PC-3 (cell line): ENCODE data around the gene TMEM161A. TPM values are rescaled to one million over a fixed set of nuclear protein-coding genes. Genes with fewer than 3 reads are reported as not detected.
"Not testable (repeated sequence)": the region's sequence is repeated elsewhere in the genome, so short reads cannot be mapped to it uniquely, and the experiment has no call there.

Source experiments
- ATAC-seq: fragments of 200-7000 bp; cut with Tn5 transposase; 2 replicates; pipeline ENCODE4 v1.9.1; 2020; ENCODE audit warnings: mild to moderate bottlenecking, moderate library complexity
- BruUV-seq: library from RNA; stranded (reverse); fragments of 400-500 nt; replicated peaks from 2 replicates; lab custom pipeline; 2021; lab: Mats Ljungman, UMichigan
- CTCF ChIA-PET: fragments of 300-600 bp; sonication (Branson Sonifier 250); formaldehyde crosslinking; loops from one replicate; lab custom pipeline; 2022; ENCODE audit warnings: antibody characterized with exemption; lab: Charles Lee
- POLR2A ChIA-PET: fragments of 300-600 bp; sonication (Branson Sonifier 250); formaldehyde crosslinking; loops from one replicate; lab custom pipeline; 2022; ENCODE audit warnings: antibody characterized with exemption; ENCODE audit not compliant: unreplicated experiment; lab: Charles Lee
- DNase-seq: peaks from one replicate; pipeline ENCODE4 v3.0.0-alpha.2; 2015
- H2AFZ ChIP-seq: fragments of 300-600 bp; sonication (generic); 2 replicates; pipeline ENCODE4 v1.6.0; 2016; ENCODE audit warnings: antibody characterized with exemption, low read length
- H3F3A ChIP-seq: fragments of 300-600 bp; sonication (generic); one replicate; pipeline ENCODE4 v1.6.0; 2017; ENCODE audit warnings: antibody characterized with exemption, low read length, control low read depth, mild to moderate bottlenecking; ENCODE audit not compliant: unreplicated experiment
- H3K27ac ChIP-seq: fragments of 300-600 bp; sonication (generic); 2 replicates; pipeline ENCODE4 v1.5.1; 2016; ENCODE audit warnings: mild to moderate bottlenecking, low read length
- H3K27me3 ChIP-seq: fragments of 300-600 bp; sonication (generic); 2 replicates; pipeline ENCODE4 v1.6.1; 2016; ENCODE audit warnings: low read length, mixed read lengths
- H3K36me3 ChIP-seq: fragments of 300-600 bp; sonication (generic); 2 replicates; pipeline ENCODE4 v1.6.1; 2016; ENCODE audit warnings: low read depth, mixed run types, low read length, mixed read lengths
- H3K4me1 ChIP-seq: fragments of 300-600 bp; sonication (generic); 2 replicates; pipeline ENCODE4 v1.5.1; 2016; ENCODE audit warnings: low read length; ENCODE audit not compliant: insufficient read depth
- H3K4me2 ChIP-seq: fragments of 300-600 bp; sonication (generic); 2 replicates; pipeline ENCODE4 v1.6.0; 2016; ENCODE audit warnings: low read length
- H3K4me3 ChIP-seq: fragments of 300-600 bp; sonication (generic); 2 replicates; pipeline ENCODE4 v1.5.1; 2016; ENCODE audit warnings: mild to moderate bottlenecking, low read length, mixed read lengths
- H3K79me2 ChIP-seq: fragments of 300-600 bp; sonication (generic); 2 replicates; pipeline ENCODE4 v1.6.1; 2017; ENCODE audit warnings: low read length, mixed read lengths
- H3K9ac ChIP-seq: fragments of 300-600 bp; sonication (generic); 2 replicates; pipeline ENCODE4 v1.6.0; 2016; ENCODE audit warnings: mild to moderate bottlenecking, low read length
- H3K9me2 ChIP-seq: fragments of 300-600 bp; sonication (generic); replicated peaks from 2 replicates; pipeline ENCODE4 v1.6.1; 2016; ENCODE audit warnings: mixed run types, low read length, mixed read lengths
- H3K9me3 ChIP-seq: fragments of 300-600 bp; sonication (generic); 2 replicates; pipeline ENCODE4 v1.6.1; 2016; ENCODE audit warnings: low read length, mixed read lengths
- H4K20me1 ChIP-seq: fragments of 300-600 bp; sonication (generic); 2 replicates; pipeline ENCODE4 v1.6.1; 2016; ENCODE audit warnings: low read length, mixed read lengths
- EZH2 ChIP-seq: fragments of 300-600 bp; sonication (generic); IDR thresholded peaks from one replicate; pipeline ENCODE4 v1.6.1; 2017; ENCODE audit warnings: antibody characterized with exemption, mild to moderate bottlenecking, low read length; ENCODE audit not compliant: unreplicated experiment
- EZH2phosphoT487 ChIP-seq: fragments of 300-600 bp; sonication (generic); IDR thresholded peaks from 2 replicates; pipeline ENCODE4 v1.6.1; 2018; ENCODE audit warnings: mild to moderate bottlenecking, antibody characterized with exemption, low read length, borderline replicate concordance
- intact Hi-C: fragments of 100-400 bp; cut with micrococcal nuclease; formaldehyde crosslinking; loops from 2 replicates; pipeline ENCODE4 v1.9.0; 2023
- total RNA-seq: library from RNA; depleted of rRNA; stranded (reverse); fragments of >200 nt; gene quantifications from 2 replicates; pipeline ENCODE4 v1.2.3, GENCODE V29; 2014
- TF ChIP-seq, protein P1 (sequence below): fragments of 300-600 bp; sonication (generic); conservative IDR thresholded peaks from 2 replicates; pipeline ENCODE4 v1.5.1; 2017; ENCODE audit warnings: antibody characterized with exemption, low read depth, mild to moderate bottlenecking, low read length

Gene TMEM161A
- total RNA-seq, 1 experiment from 2014 or later, result 49.9 TPM

DNA sequence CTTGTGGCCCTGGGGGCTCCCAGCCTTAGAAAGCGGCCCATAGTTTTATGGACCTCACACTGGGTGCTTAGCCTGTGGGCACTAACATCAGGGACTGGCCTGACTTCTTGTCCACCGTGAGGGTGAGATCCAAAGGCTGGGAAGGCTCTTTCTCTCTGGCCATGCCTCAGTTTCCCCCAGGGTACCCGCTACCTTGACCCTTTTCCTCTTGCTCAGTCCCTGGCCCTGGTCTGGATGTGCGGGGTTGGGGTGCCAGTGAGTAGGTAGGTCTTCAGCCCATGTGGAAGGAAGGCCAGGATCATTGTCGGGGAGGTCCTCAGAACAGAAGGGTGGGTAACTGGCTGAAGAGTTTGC lies 1.6 kb upstream of the TMEM161A start:
- Histone ChIP-seq H3K9me2 (no peaks in the 10 kb centered on the region), H3K79me2 (peaks cover 13% of the 10 kb centered on the region), H2AFZ (no peak overlapping the region), H3K4me3 (no peak overlapping the region), H3K36me3 (no peaks in the 10 kb centered on the region), H4K20me1 (no peaks in the 10 kb centered on the region), H3K27me3 (no peaks in the 10 kb centered on the region), H3K9ac (no peak overlapping the region), H3K27ac (no peak overlapping the region), H3K9me3 (no peaks in the 10 kb centered on the region), H3K4me1 (peaks cover 11% of the 10 kb centered on the region; the same call in 1 of the 2 replicates), H3K4me2 (no peak overlapping the region), H3F3A (no peaks in the 10 kb centered on the region)
- intact Hi-C loops, result loop anchor here (2.0 kb wide), 1 partner anchor 85 kb away; no protein-coding TSS in a partner anchor
- ChIA-PET CTCF (no interaction called here), POLR2A (no interaction called here)
- TF ChIP-seq, protein P1, sequence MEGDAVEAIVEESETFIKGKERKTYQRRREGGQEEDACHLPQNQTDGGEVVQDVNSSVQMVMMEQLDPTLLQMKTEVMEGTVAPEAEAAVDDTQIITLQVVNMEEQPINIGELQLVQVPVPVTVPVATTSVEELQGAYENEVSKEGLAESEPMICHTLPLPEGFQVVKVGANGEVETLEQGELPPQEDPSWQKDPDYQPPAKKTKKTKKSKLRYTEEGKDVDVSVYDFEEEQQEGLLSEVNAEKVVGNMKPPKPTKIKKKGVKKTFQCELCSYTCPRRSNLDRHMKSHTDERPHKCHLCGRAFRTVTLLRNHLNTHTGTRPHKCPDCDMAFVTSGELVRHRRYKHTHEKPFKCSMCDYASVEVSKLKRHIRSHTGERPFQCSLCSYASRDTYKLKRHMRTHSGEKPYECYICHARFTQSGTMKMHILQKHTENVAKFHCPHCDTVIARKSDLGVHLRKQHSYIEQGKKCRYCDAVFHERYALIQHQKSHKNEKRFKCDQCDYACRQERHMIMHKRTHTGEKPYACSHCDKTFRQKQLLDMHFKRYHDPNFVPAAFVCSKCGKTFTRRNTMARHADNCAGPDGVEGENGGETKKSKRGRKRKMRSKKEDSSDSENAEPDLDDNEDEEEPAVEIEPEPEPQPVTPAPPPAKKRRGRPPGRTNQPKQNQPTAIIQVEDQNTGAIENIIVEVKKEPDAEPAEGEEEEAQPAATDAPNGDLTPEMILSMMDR, result no peak; the same call in 1 of the 2 replicates
- TF ChIP-seq EZH2 (no peak), EZH2phosphoT487 (no peak)
- DNase-seq (no peak), ATAC-seq (no peak)
- BruUV-seq, result no TSS peak

DNA sequence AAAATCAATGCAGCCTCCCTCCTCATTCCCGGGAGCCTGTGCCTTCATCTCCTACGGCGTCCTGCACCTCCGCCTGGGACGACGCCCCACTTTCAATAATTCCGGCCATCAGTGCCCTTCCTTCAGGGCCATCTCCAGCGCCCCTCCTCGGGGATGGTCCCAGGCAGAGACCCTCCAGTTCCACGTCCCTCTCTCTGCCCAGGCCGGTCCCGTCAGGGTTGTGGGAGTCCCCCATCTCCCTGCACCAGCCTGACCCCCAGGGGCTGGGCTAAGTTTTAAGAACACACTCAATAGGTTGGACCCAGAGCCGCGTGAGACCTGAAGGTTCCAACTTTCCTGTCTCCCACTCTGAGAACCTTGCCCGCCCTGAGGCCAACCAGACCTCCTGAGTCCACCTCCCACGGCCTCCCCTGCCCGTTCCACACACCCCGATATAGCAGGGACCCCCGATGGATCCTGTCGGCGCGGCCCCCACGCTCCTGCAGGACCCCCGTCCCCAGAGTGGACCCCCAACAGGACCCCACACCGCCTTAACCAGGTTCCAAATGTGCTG lies 646 bp downstream of the TMEM161A start:
- TF ChIP-seq, protein P1, result no peak
- TF ChIP-seq EZH2phosphoT487 (no peak), EZH2 (no peak)
- H3K9me2 ChIP-seq, result no peaks in the 10 kb centered on the region
- no peaks in the 10 kb centered on the region for H3K27me3 ChIP-seq
- peak overlapping the region; percentile 89 for H3K9ac ChIP-seq
- peaks cover 7% of the 10 kb centered on the region for H3K36me3 ChIP-seq
- no peaks in the 10 kb centered on the region for H4K20me1 ChIP-seq
- peak overlapping the region; percentile 95 for H2AFZ ChIP-seq
- peaks cover 11% of the 10 kb centered on the region; the same call in 1 of the 2 replicates for H3K4me1 ChIP-seq
- H3K9me3 ChIP-seq, result no peaks in the 10 kb centered on the region
- H3K79me2 ChIP-seq, result peaks cover 13% of the 10 kb centered on the region
- TSS peak; percentile 43 for BruUV-seq
- DNase-seq, result no peak
- no peaks in the 10 kb centered on the region for H3F3A ChIP-seq
- peak; percentile 27; the same call in 1 of the 2 replicates for ATAC-seq
- H3K4me3 ChIP-seq, result peak overlapping the region; percentile 85
- POLR2A ChIA-PET, result no interaction called here
- CTCF ChIA-PET, result no interaction called here
- intact Hi-C loops, result loop anchor here (2.0 kb wide), 1 partner anchor 83 kb away; no protein-coding TSS in a partner anchor
- no peak overlapping the region for H3K27ac ChIP-seq
- H3K4me2 ChIP-seq, result peak overlapping the region; percentile 100

DNA sequence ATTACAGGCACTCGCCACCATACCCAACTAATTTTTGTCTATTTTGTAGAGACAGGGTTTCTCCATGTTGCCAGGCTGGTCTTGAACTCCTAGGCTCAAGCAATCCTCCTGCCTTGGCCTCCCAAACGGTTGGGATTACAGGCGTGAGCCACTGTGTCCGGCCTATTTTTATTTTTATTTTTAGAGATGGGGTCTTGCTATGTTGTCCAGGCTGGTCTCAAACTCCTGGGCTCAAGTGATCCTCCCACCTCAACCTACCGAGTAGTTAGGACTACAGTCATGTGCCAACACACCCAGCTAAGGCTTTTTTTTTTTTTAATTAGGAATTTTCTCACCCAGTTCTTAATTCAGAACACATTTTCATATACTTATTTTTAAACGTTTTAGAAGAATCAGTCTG lies 2.6 kb downstream of the TMEM161A start:
- not testable (repeated sequence) for BruUV-seq

More for the DNA sequence above, 2.6 kb downstream of the TMEM161A start:
- Histone ChIP-seq H3K36me3 (peaks cover 15% of the 10 kb centered on the region), H3K4me1 (peaks cover 11% of the 10 kb centered on the region; the same call in 1 of the 2 replicates), H3K79me2 (peaks cover 13% of the 10 kb centered on the region)
- H3K9ac ChIP-seq, H2AFZ ChIP-seq, H3K4me3 ChIP-seq, H4K20me1 ChIP-seq, ATAC-seq, intact Hi-C loops, H3K9me2 ChIP-seq, CTCF ChIA-PET, H3K27me3 ChIP-seq, H3K9me3 ChIP-seq, H3F3A ChIP-seq, H3K27ac ChIP-seq, H3K4me2 ChIP-seq, DNase-seq: not testable (repeated sequence)
- POLR2A ChIA-PET, result interaction anchor here (0.6 kb wide), 1 partner anchor 51 kb away, joined by 8 read pairs; no protein-coding TSS in a partner anchor
